Measurements from ENCODE around the gene CAND2.

DNA sequence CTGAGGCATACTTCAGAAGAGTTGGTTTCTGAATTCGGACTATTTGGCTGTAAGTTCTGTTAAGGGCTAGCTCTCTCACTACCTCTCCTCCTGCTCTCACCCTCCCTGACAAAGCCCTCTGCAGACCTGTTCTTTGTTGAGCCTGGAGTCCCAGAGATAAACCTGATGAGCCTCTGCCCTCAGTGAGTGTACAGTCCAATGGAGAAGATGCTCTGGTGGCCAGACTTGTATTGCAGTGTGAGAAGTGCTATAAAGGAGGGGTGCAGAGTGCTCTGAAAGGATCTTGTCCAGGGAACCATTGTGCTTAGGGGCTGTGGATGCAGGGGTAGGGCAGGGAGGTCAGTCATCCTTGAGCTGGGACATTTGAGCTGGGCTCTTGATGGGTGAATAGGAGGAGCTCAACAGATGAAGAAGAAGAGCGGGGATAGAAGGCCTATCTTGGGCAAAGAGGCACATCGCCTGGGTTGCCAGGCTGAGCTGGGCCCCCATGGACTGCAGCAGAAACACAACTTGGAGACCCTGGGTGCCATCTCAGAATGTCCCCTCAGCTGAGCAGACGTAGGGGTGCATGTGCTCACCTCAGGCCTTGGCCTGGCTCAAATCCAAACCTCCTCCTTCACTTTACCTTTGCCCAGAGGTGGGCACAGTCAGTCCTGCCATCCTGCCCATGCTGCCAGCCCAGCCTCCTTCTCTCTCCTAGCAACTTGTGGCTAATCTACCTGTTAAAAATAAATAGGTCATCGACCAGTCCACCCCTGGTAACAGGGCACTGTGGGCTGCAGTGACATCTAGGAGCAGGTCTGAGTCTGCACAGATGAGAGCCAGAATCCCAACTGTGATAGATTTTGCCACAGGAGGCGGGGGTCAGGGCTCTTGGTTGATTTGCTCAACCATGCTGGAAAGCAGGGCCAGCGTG, 3.3 kb downstream of the CAND2 start:
- TF ChIP-seq, protein P1, sequence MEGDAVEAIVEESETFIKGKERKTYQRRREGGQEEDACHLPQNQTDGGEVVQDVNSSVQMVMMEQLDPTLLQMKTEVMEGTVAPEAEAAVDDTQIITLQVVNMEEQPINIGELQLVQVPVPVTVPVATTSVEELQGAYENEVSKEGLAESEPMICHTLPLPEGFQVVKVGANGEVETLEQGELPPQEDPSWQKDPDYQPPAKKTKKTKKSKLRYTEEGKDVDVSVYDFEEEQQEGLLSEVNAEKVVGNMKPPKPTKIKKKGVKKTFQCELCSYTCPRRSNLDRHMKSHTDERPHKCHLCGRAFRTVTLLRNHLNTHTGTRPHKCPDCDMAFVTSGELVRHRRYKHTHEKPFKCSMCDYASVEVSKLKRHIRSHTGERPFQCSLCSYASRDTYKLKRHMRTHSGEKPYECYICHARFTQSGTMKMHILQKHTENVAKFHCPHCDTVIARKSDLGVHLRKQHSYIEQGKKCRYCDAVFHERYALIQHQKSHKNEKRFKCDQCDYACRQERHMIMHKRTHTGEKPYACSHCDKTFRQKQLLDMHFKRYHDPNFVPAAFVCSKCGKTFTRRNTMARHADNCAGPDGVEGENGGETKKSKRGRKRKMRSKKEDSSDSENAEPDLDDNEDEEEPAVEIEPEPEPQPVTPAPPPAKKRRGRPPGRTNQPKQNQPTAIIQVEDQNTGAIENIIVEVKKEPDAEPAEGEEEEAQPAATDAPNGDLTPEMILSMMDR (IDR thresholded peaks at IDR 0.05), result no peak
- TF ChIP-seq EP300 (IDR thresholded peaks at IDR 0.05), result no peak
